ENCODE measurements around the gene PAX1. TPM values are rescaled to one million over a fixed set of nuclear protein-coding genes. Genes with fewer than 3 reads are reported as not detected.

PAX1 gene
- total and polyA plus RNA-seq, 9 of the 15 experiments (the other 6 are each of a cell fraction or from before 2014, with no cell fraction given): not detected

DNA sequence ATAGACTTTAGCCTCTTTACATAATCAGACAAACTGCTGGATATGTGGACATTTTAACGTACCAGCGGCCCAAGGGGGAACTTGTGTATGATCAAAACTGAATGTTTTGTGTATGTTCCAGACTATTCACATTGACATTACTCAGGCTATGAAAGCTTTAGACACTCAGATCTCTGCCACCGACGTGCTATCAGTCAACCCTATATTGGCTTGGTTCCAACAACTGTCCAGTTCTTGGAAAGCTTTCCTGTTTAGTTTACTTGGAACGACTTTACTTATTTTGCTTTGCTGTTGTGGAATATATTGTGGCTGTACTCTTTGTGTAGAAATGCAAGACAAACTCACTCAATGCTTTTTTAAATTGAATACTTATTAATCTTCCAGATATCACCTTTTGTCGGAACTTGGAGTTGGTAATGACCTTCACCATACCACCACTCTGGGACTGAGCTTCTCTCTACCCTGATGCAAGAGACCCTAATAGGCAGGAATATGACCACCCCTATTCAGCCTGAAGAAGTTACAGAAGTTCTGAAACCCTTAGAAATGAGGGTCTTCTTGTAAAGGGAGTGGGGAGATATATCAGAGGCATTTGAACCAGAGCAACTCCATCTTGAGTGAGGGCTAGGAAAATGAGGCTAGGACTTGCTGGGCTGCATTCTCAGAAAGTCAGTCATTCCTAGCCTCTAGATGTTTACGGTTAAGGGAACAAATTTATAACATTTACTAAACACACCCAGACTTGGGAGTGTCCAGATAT, 49.0 kb upstream of the PAX1 start (continued):
- TF ChIP-seq, protein P1, sequence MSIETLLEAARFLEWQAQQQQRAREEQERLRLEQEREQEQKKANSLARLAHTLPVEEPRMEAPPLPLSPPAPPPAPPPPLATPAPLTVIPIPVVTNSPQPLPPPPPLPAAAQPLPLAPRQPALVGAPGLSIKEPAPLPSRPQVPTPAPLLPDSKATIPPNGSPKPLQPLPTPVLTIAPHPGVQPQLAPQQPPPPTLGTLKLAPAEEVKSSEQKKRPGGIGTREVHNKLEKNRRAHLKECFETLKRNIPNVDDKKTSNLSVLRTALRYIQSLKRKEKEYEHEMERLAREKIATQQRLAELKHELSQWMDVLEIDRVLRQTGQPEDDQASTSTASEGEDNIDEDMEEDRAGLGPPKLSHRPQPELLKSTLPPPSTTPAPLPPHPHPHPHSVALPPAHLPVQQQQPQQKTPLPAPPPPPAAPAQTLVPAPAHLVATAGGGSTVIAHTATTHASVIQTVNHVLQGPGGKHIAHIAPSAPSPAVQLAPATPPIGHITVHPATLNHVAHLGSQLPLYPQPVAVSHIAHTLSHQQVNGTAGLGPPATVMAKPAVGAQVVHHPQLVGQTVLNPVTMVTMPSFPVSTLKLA (conservative IDR thresholded peaks at IDR 0.05): no peak
- no peak for TF ChIP-seq CC2D1A (IDR thresholded peaks at IDR 0.05)
- TF ChIP-seq, protein P2, sequence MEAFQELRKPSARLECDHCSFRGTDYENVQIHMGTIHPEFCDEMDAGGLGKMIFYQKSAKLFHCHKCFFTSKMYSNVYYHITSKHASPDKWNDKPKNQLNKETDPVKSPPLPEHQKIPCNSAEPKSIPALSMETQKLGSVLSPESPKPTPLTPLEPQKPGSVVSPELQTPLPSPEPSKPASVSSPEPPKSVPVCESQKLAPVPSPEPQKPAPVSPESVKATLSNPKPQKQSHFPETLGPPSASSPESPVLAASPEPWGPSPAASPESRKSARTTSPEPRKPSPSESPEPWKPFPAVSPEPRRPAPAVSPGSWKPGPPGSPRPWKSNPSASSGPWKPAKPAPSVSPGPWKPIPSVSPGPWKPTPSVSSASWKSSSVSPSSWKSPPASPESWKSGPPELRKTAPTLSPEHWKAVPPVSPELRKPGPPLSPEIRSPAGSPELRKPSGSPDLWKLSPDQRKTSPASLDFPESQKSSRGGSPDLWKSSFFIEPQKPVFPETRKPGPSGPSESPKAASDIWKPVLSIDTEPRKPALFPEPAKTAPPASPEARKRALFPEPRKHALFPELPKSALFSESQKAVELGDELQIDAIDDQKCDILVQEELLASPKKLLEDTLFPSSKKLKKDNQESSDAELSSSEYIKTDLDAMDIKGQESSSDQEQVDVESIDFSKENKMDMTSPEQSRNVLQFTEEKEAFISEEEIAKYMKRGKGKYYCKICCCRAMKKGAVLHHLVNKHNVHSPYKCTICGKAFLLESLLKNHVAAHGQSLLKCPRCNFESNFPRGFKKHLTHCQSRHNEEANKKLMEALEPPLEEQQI (IDR thresholded peaks at IDR 0.05): no peak
- TF ChIP-seq ZNF140 (CRISPR knock-in tag; IDR thresholded peaks at IDR 0.05): no peak
- TF ChIP-seq, protein P3, sequence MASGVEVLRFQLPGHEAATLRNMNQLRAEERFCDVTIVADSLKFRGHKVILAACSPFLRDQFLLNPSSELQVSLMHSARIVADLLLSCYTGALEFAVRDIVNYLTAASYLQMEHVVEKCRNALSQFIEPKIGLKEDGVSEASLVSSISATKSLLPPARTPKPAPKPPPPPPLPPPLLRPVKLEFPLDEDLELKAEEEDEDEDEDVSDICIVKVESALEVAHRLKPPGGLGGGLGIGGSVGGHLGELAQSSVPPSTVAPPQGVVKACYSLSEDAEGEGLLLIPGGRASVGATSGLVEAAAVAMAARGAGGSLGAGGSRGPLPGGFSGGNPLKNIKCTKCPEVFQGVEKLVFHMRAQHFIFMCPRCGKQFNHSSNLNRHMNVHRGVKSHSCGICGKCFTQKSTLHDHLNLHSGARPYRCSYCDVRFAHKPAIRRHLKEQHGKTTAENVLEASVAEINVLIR (CRISPR knock-in tag; IDR thresholded peaks at IDR 0.05): no peak
- TF ChIP-seq MTA2 (IDR thresholded peaks at IDR 0.05; ENCODE audit: low read depth): no peak
- TF ChIP-seq, protein P4, sequence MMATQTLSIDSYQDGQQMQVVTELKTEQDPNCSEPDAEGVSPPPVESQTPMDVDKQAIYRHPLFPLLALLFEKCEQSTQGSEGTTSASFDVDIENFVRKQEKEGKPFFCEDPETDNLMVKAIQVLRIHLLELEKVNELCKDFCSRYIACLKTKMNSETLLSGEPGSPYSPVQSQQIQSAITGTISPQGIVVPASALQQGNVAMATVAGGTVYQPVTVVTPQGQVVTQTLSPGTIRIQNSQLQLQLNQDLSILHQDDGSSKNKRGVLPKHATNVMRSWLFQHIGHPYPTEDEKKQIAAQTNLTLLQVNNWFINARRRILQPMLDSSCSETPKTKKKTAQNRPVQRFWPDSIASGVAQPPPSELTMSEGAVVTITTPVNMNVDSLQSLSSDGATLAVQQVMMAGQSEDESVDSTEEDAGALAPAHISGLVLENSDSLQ (IDR thresholded peaks at IDR 0.05): peak; percentile 61
- TF ChIP-seq, protein P5, sequence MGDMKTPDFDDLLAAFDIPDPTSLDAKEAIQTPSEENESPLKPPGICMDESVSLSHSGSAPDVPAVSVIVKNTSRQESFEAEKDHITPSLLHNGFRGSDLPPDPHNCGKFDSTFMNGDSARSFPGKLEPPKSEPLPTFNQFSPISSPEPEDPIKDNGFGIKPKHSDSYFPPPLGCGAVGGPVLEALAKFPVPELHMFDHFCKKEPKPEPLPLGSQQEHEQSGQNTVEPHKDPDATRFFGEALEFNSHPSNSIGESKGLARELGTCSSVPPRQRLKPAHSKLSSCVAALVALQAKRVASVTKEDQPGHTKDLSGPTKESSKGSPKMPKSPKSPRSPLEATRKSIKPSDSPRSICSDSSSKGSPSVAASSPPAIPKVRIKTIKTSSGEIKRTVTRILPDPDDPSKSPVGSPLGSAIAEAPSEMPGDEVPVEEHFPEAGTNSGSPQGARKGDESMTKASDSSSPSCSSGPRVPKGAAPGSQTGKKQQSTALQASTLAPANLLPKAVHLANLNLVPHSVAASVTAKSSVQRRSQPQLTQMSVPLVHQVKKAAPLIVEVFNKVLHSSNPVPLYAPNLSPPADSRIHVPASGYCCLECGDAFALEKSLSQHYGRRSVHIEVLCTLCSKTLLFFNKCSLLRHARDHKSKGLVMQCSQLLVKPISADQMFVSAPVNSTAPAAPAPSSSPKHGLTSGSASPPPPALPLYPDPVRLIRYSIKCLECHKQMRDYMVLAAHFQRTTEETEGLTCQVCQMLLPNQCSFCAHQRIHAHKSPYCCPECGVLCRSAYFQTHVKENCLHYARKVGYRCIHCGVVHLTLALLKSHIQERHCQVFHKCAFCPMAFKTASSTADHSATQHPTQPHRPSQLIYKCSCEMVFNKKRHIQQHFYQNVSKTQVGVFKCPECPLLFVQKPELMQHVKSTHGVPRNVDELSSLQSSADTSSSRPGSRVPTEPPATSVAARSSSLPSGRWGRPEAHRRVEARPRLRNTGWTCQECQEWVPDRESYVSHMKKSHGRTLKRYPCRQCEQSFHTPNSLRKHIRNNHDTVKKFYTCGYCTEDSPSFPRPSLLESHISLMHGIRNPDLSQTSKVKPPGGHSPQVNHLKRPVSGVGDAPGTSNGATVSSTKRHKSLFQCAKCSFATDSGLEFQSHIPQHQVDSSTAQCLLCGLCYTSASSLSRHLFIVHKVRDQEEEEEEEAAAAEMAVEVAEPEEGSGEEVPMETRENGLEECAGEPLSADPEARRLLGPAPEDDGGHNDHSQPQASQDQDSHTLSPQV (IDR thresholded peaks at IDR 0.05): peak; percentile 95
- TF ChIP-seq CBX1 (IDR thresholded peaks at IDR 0.05; ENCODE audit: low read depth): no peak
- TF ChIP-seq ZNF445 (CRISPR knock-in tag; IDR thresholded peaks at IDR 0.05; ENCODE audit: low read depth): peak; percentile 79; the same call in 1 of the 2 replicates
- no peak for TF ChIP-seq YBX1 (IDR thresholded peaks at IDR 0.05)
- TF ChIP-seq, protein P6, sequence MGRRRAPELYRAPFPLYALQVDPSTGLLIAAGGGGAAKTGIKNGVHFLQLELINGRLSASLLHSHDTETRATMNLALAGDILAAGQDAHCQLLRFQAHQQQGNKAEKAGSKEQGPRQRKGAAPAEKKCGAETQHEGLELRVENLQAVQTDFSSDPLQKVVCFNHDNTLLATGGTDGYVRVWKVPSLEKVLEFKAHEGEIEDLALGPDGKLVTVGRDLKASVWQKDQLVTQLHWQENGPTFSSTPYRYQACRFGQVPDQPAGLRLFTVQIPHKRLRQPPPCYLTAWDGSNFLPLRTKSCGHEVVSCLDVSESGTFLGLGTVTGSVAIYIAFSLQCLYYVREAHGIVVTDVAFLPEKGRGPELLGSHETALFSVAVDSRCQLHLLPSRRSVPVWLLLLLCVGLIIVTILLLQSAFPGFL (CRISPR knock-in tag; IDR thresholded peaks at IDR 0.05): no peak
- TF ChIP-seq MEF2D (tag; conservative IDR thresholded peaks at IDR 0.05; ENCODE audit: low read depth): no peak
- TF ChIP-seq, protein P7, sequence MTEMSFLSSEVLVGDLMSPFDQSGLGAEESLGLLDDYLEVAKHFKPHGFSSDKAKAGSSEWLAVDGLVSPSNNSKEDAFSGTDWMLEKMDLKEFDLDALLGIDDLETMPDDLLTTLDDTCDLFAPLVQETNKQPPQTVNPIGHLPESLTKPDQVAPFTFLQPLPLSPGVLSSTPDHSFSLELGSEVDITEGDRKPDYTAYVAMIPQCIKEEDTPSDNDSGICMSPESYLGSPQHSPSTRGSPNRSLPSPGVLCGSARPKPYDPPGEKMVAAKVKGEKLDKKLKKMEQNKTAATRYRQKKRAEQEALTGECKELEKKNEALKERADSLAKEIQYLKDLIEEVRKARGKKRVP (CRISPR knock-in tag; IDR thresholded peaks at IDR 0.05): peak; percentile 83
